Smooth muscle cell (in vitro differentiated cells): ENCODE results near the gene BTBD16. TPM values are rescaled to one million over a fixed set of nuclear protein-coding genes. Genes with fewer than 3 reads are reported as not detected.

Experiments used
- DNase-seq: peaks from one replicate; lab custom pipeline; 2025; ENCODE audit not compliant: unreplicated experiment; lab: John Stamatoyannopoulos, UW
- H2AFZ ChIP-seq: fragments of 200-600 bp; sonication (generic); 2 replicates; pipeline ENCODE4 v1.6.0; 2016; ENCODE audit warnings: antibody characterized with exemption, low read depth, mild to moderate bottlenecking
- H3F3A ChIP-seq: fragments of 200-600 bp; sonication (generic); 2 replicates; pipeline ENCODE4 v1.6.0; 2017; ENCODE audit warnings: antibody characterized with exemption, low read depth
- H3K27ac ChIP-seq: fragments of 200-600 bp; sonication (generic); 2 replicates; pipeline ENCODE4 v1.5.1; 2016; ENCODE audit warnings: low read depth, mild to moderate bottlenecking
- H3K27me3 ChIP-seq: fragments of 200-600 bp; sonication (generic); 2 replicates; pipeline ENCODE4 v1.6.1; 2016; ENCODE audit warnings: low read depth, mild to moderate bottlenecking
- H3K36me3 ChIP-seq: fragments of 200-600 bp; sonication (generic); 2 replicates; pipeline ENCODE4 v1.5.1; 2016; ENCODE audit warnings: low read depth
- H3K4me1 ChIP-seq: fragments of 200-600 bp; sonication (generic); 2 replicates; pipeline ENCODE4 v1.5.1; 2016; ENCODE audit warnings: low read depth
- H3K4me2 ChIP-seq: fragments of 200-600 bp; sonication (generic); 2 replicates; pipeline ENCODE4 v1.6.0; 2016; ENCODE audit warnings: mild to moderate bottlenecking
- H3K4me3 ChIP-seq: fragments of 200-600 bp; sonication (generic); 2 replicates; pipeline ENCODE4 v1.5.1; 2016; ENCODE audit warnings: mild to moderate bottlenecking
- H3K79me2 ChIP-seq: fragments of 200-600 bp; sonication (generic); 2 replicates; pipeline ENCODE4 v1.6.0; 2016; ENCODE audit warnings: low read depth, mild to moderate bottlenecking
- H3K9ac ChIP-seq: fragments of 200-600 bp; sonication (generic); 2 replicates; pipeline ENCODE4 v1.6.0; 2016; ENCODE audit warnings: low read depth
- H3K9me3 ChIP-seq: fragments of 200-600 bp; sonication (generic); replicated peaks from 2 replicates; pipeline ENCODE4 v1.5.1; 2016; ENCODE audit warnings: low read depth
- H4K20me1 ChIP-seq: fragments of 200-600 bp; sonication (generic); 2 replicates; pipeline ENCODE4 v1.6.0; 2016; ENCODE audit warnings: low read depth
- CTCF ChIP-seq: fragments of 200-600 bp; sonication (generic); IDR thresholded peaks from 2 replicates; pipeline ENCODE4 v1.5.1; 2017; ENCODE audit warnings: borderline replicate concordance, mild to moderate bottlenecking, antibody characterized with exemption; ENCODE audit not compliant: insufficient read depth, poor library complexity, severe bottlenecking
- WGBS: methylation state at CpG from one replicate; pipeline ENCODE4 v1.1.7; 2016; ENCODE audit warnings: low lambda C conversion rate; 5-methylcytosine and 5-hydroxymethylcytosine counted together
- polyA plus RNA-seq: library from polyadenylated mRNA; unstranded; fragments of >200 nt; fragmentation: Nextera tagmentation; extraction: Ambion mirVana; gene quantifications from 2 replicates; pipeline ENCODE4 v1.2.1, GENCODE V29; 2016
- total RNA-seq: library from RNA; depleted of rRNA; stranded (reverse); fragments of >200 nt; gene quantifications from 2 replicates; pipeline ENCODE4 v1.2.3, GENCODE V29; 2014

BTBD16 gene
- total and polyA plus RNA-seq, 2 experiments from 2014 or later = not detected

GRCh38 chr10:122303271-122304053, 32.4 kb downstream of the BTBD16 start:
- Histone ChIP-seq H3K4me1 (no peaks in the 10 kb centered on the region), H3K79me2 (no peaks in the 10 kb centered on the region), H3K36me3 (no peaks in the 10 kb centered on the region), H3K27me3 (no peaks in the 10 kb centered on the region), H3K9me3 (no peaks in the 10 kb centered on the region), H3K9ac (no peak overlapping the region), H3K27ac (no peak overlapping the region), H3K4me2 (no peak overlapping the region), H3F3A (no peaks in the 10 kb centered on the region), H3K4me3 (no peak overlapping the region), H2AFZ (no peak overlapping the region), H4K20me1 (no peaks in the 10 kb centered on the region)
- 86% methylated on average over 9 of the region's 9 CpGs for WGBS
- no peak for TF ChIP-seq CTCF
- DNase-seq = no peak

GRCh38 chr10:122304054-122304579, 33.0 kb downstream of the BTBD16 start:
- peaks cover 5% of the 10 kb centered on the region for H3F3A ChIP-seq
- H3K27me3 ChIP-seq = no peaks in the 10 kb centered on the region
- no peak overlapping the region for H3K27ac ChIP-seq
- H2AFZ ChIP-seq = no peak overlapping the region
- 96% methylated on average over 7 of the region's 7 CpGs for WGBS
- H4K20me1 ChIP-seq = no peaks in the 10 kb centered on the region
- no peak overlapping the region for H3K9ac ChIP-seq
- no peak for TF ChIP-seq CTCF
- no peak overlapping the region for H3K4me2 ChIP-seq
- no peak for DNase-seq
- no peaks in the 10 kb centered on the region for H3K9me3 ChIP-seq
- no peak overlapping the region for H3K4me3 ChIP-seq
- no peaks in the 10 kb centered on the region for H3K4me1 ChIP-seq
- H3K36me3 ChIP-seq = no peaks in the 10 kb centered on the region
- no peaks in the 10 kb centered on the region for H3K79me2 ChIP-seq

- no peak for TF ChIP-seq CTCF
- Histone ChIP-seq H4K20me1 (no peaks in the 10 kb centered on the region), H2AFZ (no peak overlapping the region), H3K27ac (no peak overlapping the region), H3K9ac (no peak overlapping the region), H3K4me3 (no peak overlapping the region), H3K36me3 (no peaks in the 10 kb centered on the region), H3K9me3 (no peaks in the 10 kb centered on the region), H3K27me3 (no peaks in the 10 kb centered on the region), H3K4me1 (no peaks in the 10 kb centered on the region), H3K79me2 (no peaks in the 10 kb centered on the region), H3K4me2 (no peak overlapping the region), H3F3A (peaks cover 5% of the 10 kb centered on the region)
- 97% methylated on average over 5 of the region's 5 CpGs for WGBS
- DNase-seq = no peak
Measured at GRCh38 chr10:122306282-122306681, 35.2 kb downstream of the BTBD16 start.
